ENCODE measurements around the gene RFX5. TPM values are rescaled to one million over a fixed set of nuclear protein-coding genes. Genes with fewer than 3 reads are reported as not detected.
"Not testable (repeated sequence)": the region's sequence is repeated elsewhere in the genome, so short reads cannot be mapped to it uniquely, and the experiment has no call there.

Gene RFX5
- total and polyA plus RNA-seq, 5 donors = 13.7 to 23.1 (median 21.2) TPM

- DNase-seq (no peak), ATAC-seq (no peak)
- no peaks in the 10 kb centered on the region for H3K4me1 ChIP-seq (ENCODE audit: control insufficient read depth, insufficient read depth, low read length)
- peaks cover 1% of the 10 kb centered on the region for H3K9me3 ChIP-seq (ENCODE audit: control insufficient read depth, low read length)
- no peak overlapping the region for H3K4me3 ChIP-seq (ENCODE audit: low read length)
- intact Hi-C loops (cut with DNase I) = no loop called here
- H3K27me3 ChIP-seq (ENCODE audit: control insufficient read depth, insufficient read depth) = no peaks in the 10 kb centered on the region
- no peak overlapping the region for H3K27ac ChIP-seq (ENCODE audit: low read length)
Measured at GRCh38 chr1:151361883-151362282, 14.8 kb upstream of the RFX5 start.

GRCh38 chr1:151356696-151357095, 9.6 kb upstream of the RFX5 start:
- no peak overlapping the region for H3K27ac ChIP-seq (ENCODE audit: low read length)
- ATAC-seq (no peak), DNase-seq (no peak)
- intact Hi-C loops (cut with DNase I) = no loop called here
- no peak overlapping the region for H3K4me3 ChIP-seq (ENCODE audit: low read length)
- H3K9me3 ChIP-seq (ENCODE audit: control insufficient read depth, low read length) = no peaks in the 10 kb centered on the region
- WGBS = 49% methylated on average over 2 of the region's 2 CpGs
- no peaks in the 10 kb centered on the region for H3K4me1 ChIP-seq (ENCODE audit: control insufficient read depth, insufficient read depth, low read length)
- H3K27me3 ChIP-seq (ENCODE audit: control insufficient read depth, insufficient read depth) = no peaks in the 10 kb centered on the region

- H3K9me3 ChIP-seq (ENCODE audit: control insufficient read depth, low read length) = no peaks in the 10 kb centered on the region
- no peak overlapping the region for H3K27ac ChIP-seq (ENCODE audit: low read length)
- ATAC-seq (no peak), DNase-seq (no peak)
- no peaks in the 10 kb centered on the region for H3K4me1 ChIP-seq (ENCODE audit: control insufficient read depth, insufficient read depth, low read length)
- no peak overlapping the region for H3K4me3 ChIP-seq (ENCODE audit: low read length)
- intact Hi-C loops (cut with DNase I) = no loop called here
- H3K27me3 ChIP-seq (ENCODE audit: control insufficient read depth, insufficient read depth) = no peaks in the 10 kb centered on the region
- 88% methylated on average over 6 of the region's 6 CpGs for WGBS
Measured at GRCh38 chr1:151352021-151352718, 5.1 kb upstream of the RFX5 start.

- 95% methylated on average over 9 of the region's 9 CpGs for WGBS
- H3K9me3 ChIP-seq (ENCODE audit: control insufficient read depth, low read length); ATAC-seq; H3K27me3 ChIP-seq (ENCODE audit: control insufficient read depth, insufficient read depth); H3K4me3 ChIP-seq (ENCODE audit: low read length); intact Hi-C loops (cut with DNase I); H3K27ac ChIP-seq (ENCODE audit: low read length); H3K4me1 ChIP-seq (ENCODE audit: control insufficient read depth, insufficient read depth, low read length); DNase-seq: not testable (repeated sequence)
Measured at GRCh38 chr1:151350323-151350722, 3.3 kb upstream of the RFX5 start.

- peaks cover 3% of the 10 kb centered on the region for H3K4me1 ChIP-seq (ENCODE audit: control insufficient read depth, insufficient read depth, low read length)
- WGBS = 32% methylated on average over 12 of the region's 12 CpGs
- H3K9me3 ChIP-seq (ENCODE audit: control insufficient read depth, low read length) = no peaks in the 10 kb centered on the region
- no peak for ATAC-seq
- H3K4me3 ChIP-seq (ENCODE audit: low read length) = peak overlapping the region; percentile 71
- H3K27ac ChIP-seq (ENCODE audit: low read length) = peak overlapping the region; percentile 41
- no peaks in the 10 kb centered on the region for H3K27me3 ChIP-seq (ENCODE audit: control insufficient read depth, insufficient read depth)
- intact Hi-C loops (cut with DNase I) = loop anchor here in 3 of 4 donors (10.0 kb wide), 2 partner anchors 47 to 57 kb away; partner anchors contain the start of gene PSMB4 (in 2 of the 3)
- DNase-seq = no peak
Measured at GRCh38 chr1:151347523-151348246, 633 bp upstream of the RFX5 start.

GRCh38 chr1:151346082-151346768, 827 bp downstream of the RFX5 start:
- Histone ChIP-seq H3K27me3 (ENCODE audit: control insufficient read depth, insufficient read depth) (no peaks in the 10 kb centered on the region), H3K27ac (ENCODE audit: low read length) (peak overlapping the region; percentile 84), H3K9me3 (ENCODE audit: control insufficient read depth, low read length) (no peaks in the 10 kb centered on the region), H3K4me3 (ENCODE audit: low read length) (peak overlapping the region; percentile 71), H3K4me1 (ENCODE audit: control insufficient read depth, insufficient read depth, low read length) (peaks cover 3% of the 10 kb centered on the region)
- no peak for DNase-seq
- 48% methylated on average over 7 of the region's 7 CpGs for WGBS
- no peak for ATAC-seq
- intact Hi-C loops (cut with DNase I) = loop anchor here in 3 of 4 donors (10.0 kb wide), 2 partner anchors 49 to 59 kb away; partner anchors contain the start of gene PSMB4 (in 2 of the 3)

- Histone ChIP-seq H3K27me3 (ENCODE audit: control insufficient read depth, insufficient read depth) (no peaks in the 10 kb centered on the region), H3K4me3 (ENCODE audit: low read length) (no peak overlapping the region), H3K9me3 (ENCODE audit: control insufficient read depth, low read length) (no peaks in the 10 kb centered on the region), H3K4me1 (ENCODE audit: control insufficient read depth, insufficient read depth, low read length) (peaks cover 3% of the 10 kb centered on the region), H3K27ac (ENCODE audit: low read length) (no peak overlapping the region)
- WGBS = 74% methylated on average over 6 of the region's 6 CpGs
- DNase-seq (no peak), ATAC-seq (no peak)
- intact Hi-C loops (cut with DNase I) = loop anchor here (5.0 to 10.0 kb wide), 4 partner anchors 42 to 61 kb away; partner anchors contain the start of gene PSMB4 (in 2 of the 4)
Measured at GRCh38 chr1:151344291-151344690, 2.8 kb downstream of the RFX5 start.

GRCh38 chr1:151343587-151343986, 3.5 kb downstream of the RFX5 start:
- intact Hi-C loops (cut with DNase I) = loop anchor here (5.0 to 10.0 kb wide), 4 partner anchors 41 to 61 kb away; partner anchors contain the start of gene PSMB4 (in 2 of the 4)
- no peaks in the 10 kb centered on the region for H3K9me3 ChIP-seq (ENCODE audit: control insufficient read depth, low read length)
- WGBS = 79% methylated on average over 9 of the region's 9 CpGs

GRCh38 chr1:151342569-151342968, 4.5 kb downstream of the RFX5 start:
- no peak for ATAC-seq
- Histone ChIP-seq H3K27ac (ENCODE audit: low read length) (no peak overlapping the region), H3K9me3 (ENCODE audit: control insufficient read depth, low read length) (no peaks in the 10 kb centered on the region), H3K4me1 (ENCODE audit: control insufficient read depth, insufficient read depth, low read length) (peaks cover 3% of the 10 kb centered on the region), H3K4me3 (ENCODE audit: low read length) (no peak overlapping the region), H3K27me3 (ENCODE audit: control insufficient read depth, insufficient read depth) (no peaks in the 10 kb centered on the region)
- 81% methylated on average over 6 of the region's 6 CpGs for WGBS
- DNase-seq = no peak
- intact Hi-C loops (cut with DNase I) = loop anchor here (5.0 to 10.0 kb wide), 4 partner anchors 40 to 62 kb away; partner anchors contain the start of gene PSMB4 (in 2 of the 4)

More at GRCh38 chr1:151343587-151343986, 3.5 kb downstream of the RFX5 start:
- Histone ChIP-seq H3K4me3 (ENCODE audit: low read length) (no peak overlapping the region), H3K27me3 (ENCODE audit: control insufficient read depth, insufficient read depth) (no peaks in the 10 kb centered on the region), H3K27ac (ENCODE audit: low read length) (no peak overlapping the region), H3K4me1 (ENCODE audit: control insufficient read depth, insufficient read depth, low read length) (peaks cover 3% of the 10 kb centered on the region)
- no peak for DNase-seq
- no peak for ATAC-seq

GRCh38 chr1:151342021-151342420, 5.0 kb downstream of the RFX5 start:
- no peak overlapping the region for H3K27ac ChIP-seq (ENCODE audit: low read length)
- H3K9me3 ChIP-seq (ENCODE audit: control insufficient read depth, low read length) = no peaks in the 10 kb centered on the region
- no peak for ATAC-seq
- H3K4me1 ChIP-seq (ENCODE audit: control insufficient read depth, insufficient read depth, low read length) = peaks cover 3% of the 10 kb centered on the region
- intact Hi-C loops (cut with DNase I) = loop anchor here (5.0 to 10.0 kb wide), 4 partner anchors 40 to 63 kb away; partner anchors contain the start of gene PSMB4 (in 2 of the 4)
- no peaks in the 10 kb centered on the region for H3K27me3 ChIP-seq (ENCODE audit: control insufficient read depth, insufficient read depth)
- no peak overlapping the region for H3K4me3 ChIP-seq (ENCODE audit: low read length)
- 79% methylated on average over 2 of the region's 2 CpGs for whole genome bisulfite sequencing
- DNase-seq = no peak

All from right cardiac atrium (tissue), 5 donors.